Common myeloid progenitor, CD34-positive (primary cell): ENCODE results near the gene MMP27.

Source experiments
- CTCF ChIA-PET: fragments of 350-600 bp; sonication (Branson Sonifier 250); formaldehyde crosslinking; loops from one replicate; lab custom pipeline; 2021; ENCODE audit warnings: antibody characterized with exemption; lab: Charles Lee
- POLR2A ChIA-PET: fragments of 350-600 bp; sonication (Branson Sonifier 250); formaldehyde crosslinking; loops from one replicate; lab custom pipeline; 2021; ENCODE audit warnings: antibody characterized with exemption; lab: Charles Lee
- DNase-seq, 3 donors: peaks; one replicate each; pipeline versions ENCODE4 v3.0.0 to v3.0.0-alpha.2; 2013
- H3K27ac ChIP-seq, 2 experiments: 1 replicate in 1 of 2; 2 replicates in 1 of 2; pipeline ENCODE4 v1.7.0; 2013; ENCODE audit warnings: inconsistent platforms in 2 of 2, low read length in 2 of 2, mild to moderate bottlenecking in 2 of 2, low read depth in 1 of 2, moderate library complexity in 1 of 2; ENCODE audit not compliant: severe bottlenecking in 2 of 2, insufficient read depth in 1 of 2, poor library complexity in 1 of 2
- H3K27me3 ChIP-seq, 5 experiments: replicated peaks in 2 of 5; 1 replicate in 3 of 5; 2 replicates in 2 of 5; pipeline versions ENCODE4 v1.6.1 to v1.7.0; 2013; ENCODE audit warnings: low read length in 4 of 5, mild to moderate bottlenecking in 2 of 5, moderate library complexity in 2 of 5, inconsistent platforms in 1 of 5; ENCODE audit not compliant: insufficient read depth in 5 of 5, control insufficient read depth in 4 of 5
- H3K36me3 ChIP-seq, 4 experiments: 1 replicate in 2 of 4; 2 replicates in 2 of 4; pipeline versions ENCODE4 v1.6.1 to v1.7.0; 2013; ENCODE audit warnings: low read length in 3 of 4, control low read depth in 1 of 4, mild to moderate bottlenecking in 1 of 4; ENCODE audit not compliant: control insufficient read depth in 4 of 4, insufficient read depth in 4 of 4
- H3K4me1 ChIP-seq, 4 experiments: 1 replicate in 3 of 4; 2 replicates in 1 of 4; pipeline versions ENCODE4 v1.6.1 to v1.7.1; 2013; ENCODE audit warnings: low read length in 3 of 4, mild to moderate bottlenecking in 3 of 4, control low read depth in 1 of 4, inconsistent platforms in 1 of 4, moderate library complexity in 1 of 4; ENCODE audit not compliant: control insufficient read depth in 4 of 4, insufficient read depth in 4 of 4; ENCODE audit errors: control extremely low read depth in 1 of 4
- H3K4me3 ChIP-seq, 7 experiments: 1 replicate in 4 of 7; 2 replicates in 3 of 7; pipeline versions ENCODE4 v1.5.1 to v1.7.0; 2013; ENCODE audit warnings: mild to moderate bottlenecking in 7 of 7, low read length in 6 of 7, moderate library complexity in 6 of 7, inconsistent platforms in 2 of 7, low read depth in 2 of 7, control low read depth in 1 of 7; ENCODE audit not compliant: insufficient read depth in 4 of 7, control insufficient read depth in 1 of 7; ENCODE audit errors: extremely low read depth in 1 of 7
- H3K9me3 ChIP-seq, 5 experiments: 1 replicate in 4 of 5; 2 replicates in 1 of 5; pipeline versions ENCODE4 v1.6.1 to v1.7.1; 2013; ENCODE audit warnings: low read length in 4 of 5, mild to moderate bottlenecking in 2 of 5, inconsistent platforms in 1 of 5, low read depth in 1 of 5, moderate library complexity in 1 of 5; ENCODE audit not compliant: control insufficient read depth in 4 of 5, insufficient read depth in 2 of 5; ENCODE audit errors: control extremely low read depth in 1 of 5
- WGBS: methylation state at CpG from one replicate; pipeline ENCODE4 v1.1.5; 2013; ENCODE audit not compliant: insufficient coverage; 5-methylcytosine and 5-hydroxymethylcytosine counted together

Gene MMP27

GRCh38 chr11:102719620-102720277, 14.2 kb upstream of the MMP27 start:
- Histone ChIP-seq H3K27ac (no peak overlapping the region), H3K27me3 (peaks cover 0 to 3% (median 0%) of the 10 kb centered on the region in 5 experiments), H3K4me1 (no peaks in the 10 kb centered on the region), H3K9me3 (no peaks in the 10 kb centered on the region), H3K4me3 (no peak overlapping the region), H3K36me3 (no peaks in the 10 kb centered on the region)
- WGBS, result 79% methylated on average over 4 of the region's 4 CpGs
- POLR2A ChIA-PET, result no interaction called here
- CTCF ChIA-PET, result no interaction called here
- DNase-seq, result no peak

- Histone ChIP-seq H3K4me3 (no peak overlapping the region), H3K9me3 (no peaks in the 10 kb centered on the region), H3K4me1 (no peaks in the 10 kb centered on the region), H3K27me3 (peaks cover 0 to 3% (median 0%) of the 10 kb centered on the region in 5 experiments), H3K36me3 (no peaks in the 10 kb centered on the region), H3K27ac (no peak overlapping the region)
- CTCF ChIA-PET, result no interaction called here
- DNase-seq, result no peak
- POLR2A ChIA-PET, result no interaction called here
Measured at GRCh38 chr11:102717280-102717679, 11.7 kb upstream of the MMP27 start.

GRCh38 chr11:102716527-102716926, 11.0 kb upstream of the MMP27 start:
- no CpG with 5 or more reads among the region's 1 CpG for WGBS
- POLR2A ChIA-PET, result no interaction called here
- Histone ChIP-seq H3K36me3 (no peaks in the 10 kb centered on the region), H3K4me1 (no peaks in the 10 kb centered on the region), H3K9me3 (no peaks in the 10 kb centered on the region), H3K4me3 (no peak overlapping the region), H3K27ac (no peak overlapping the region), H3K27me3 (peaks cover 0 to 2% (median 0%) of the 10 kb centered on the region in 5 experiments)
- DNase-seq, result peak in 1 of 3 donors; percentile 5
- CTCF ChIA-PET, result no interaction called here

- CTCF ChIA-PET, result no interaction called here
- no peaks in the 10 kb centered on the region for H3K9me3 ChIP-seq
- no peaks in the 10 kb centered on the region for H3K4me1 ChIP-seq
- H3K4me3 ChIP-seq, result no peak overlapping the region
- WGBS, result 80% methylated on average over 3 of the region's 3 CpGs
- H3K27me3 ChIP-seq, result no peaks in the 10 kb centered on the region
- H3K27ac ChIP-seq, result no peak overlapping the region
- H3K36me3 ChIP-seq, result no peaks in the 10 kb centered on the region
- DNase-seq, result no peak
- POLR2A ChIA-PET, result no interaction called here
Measured at GRCh38 chr11:102712137-102712536, 6.6 kb upstream of the MMP27 start.

GRCh38 chr11:102709201-102709945, 3.8 kb upstream of the MMP27 start:
- ChIA-PET CTCF (interaction anchor here (1.7 kb wide), 1 partner anchor 10 kb away, joined by 5 read pairs; no protein-coding TSS in a partner anchor), POLR2A (no interaction called here)
- 100% methylated on average over 1 of the region's 2 CpGs for WGBS

GRCh38 chr11:102708654-102709053, 3.1 kb upstream of the MMP27 start:
- ChIA-PET CTCF (interaction anchor here (1.7 kb wide), 1 partner anchor 9 kb away, joined by 5 read pairs; no protein-coding TSS in a partner anchor), POLR2A (no interaction called here)
- 89% methylated on average over 3 of the region's 4 CpGs for whole genome bisulfite sequencing
- Histone ChIP-seq H3K27ac (no peak overlapping the region), H3K9me3 (no peaks in the 10 kb centered on the region), H3K4me1 (no peaks in the 10 kb centered on the region), H3K4me3 (no peak overlapping the region), H3K36me3 (no peaks in the 10 kb centered on the region), H3K27me3 (no peaks in the 10 kb centered on the region)
- DNase-seq, result no peak

More at GRCh38 chr11:102709201-102709945, 3.8 kb upstream of the MMP27 start:
- no peaks in the 10 kb centered on the region for H3K9me3 ChIP-seq
- H3K4me1 ChIP-seq, result no peaks in the 10 kb centered on the region
- no peaks in the 10 kb centered on the region for H3K36me3 ChIP-seq
- no peak overlapping the region for H3K4me3 ChIP-seq
- no peak overlapping the region for H3K27ac ChIP-seq
- H3K27me3 ChIP-seq, result no peaks in the 10 kb centered on the region
- no peak for DNase-seq

- H3K4me3 ChIP-seq, result no peak overlapping the region
- no peaks in the 10 kb centered on the region for H3K36me3 ChIP-seq
- no peaks in the 10 kb centered on the region for H3K9me3 ChIP-seq
- DNase-seq, result no peak
- H3K4me1 ChIP-seq, result no peaks in the 10 kb centered on the region
- POLR2A ChIA-PET, result no interaction called here
- H3K27me3 ChIP-seq, result no peaks in the 10 kb centered on the region
- H3K27ac ChIP-seq, result no peak overlapping the region
- 85% methylated on average over 2 of the region's 3 CpGs for WGBS
- CTCF ChIA-PET, result no interaction called here
Measured at GRCh38 chr11:102704841-102705240, 728 bp downstream of the MMP27 start.
